Activated CD4-positive, alpha-beta T cell treated with anti-CD3 and anti-CD28 coated beads, Interleukin-2, amount 50 U/mL, for 16 hours (primary cell): ENCODE results near the gene PRKAG2.

Experiments used
- DNase-seq: peaks from one replicate; pipeline ENCODE4 v3.0.0-alpha.2; 2020

Gene PRKAG2

GRCh38 chr7:151686016-151686766 is 190.7 kb downstream of the PRKAG2 start:
- DNase-seq = no peak

GRCh38 chr7:151684408-151685175 is 192.3 kb downstream of the PRKAG2 start:
- DNase-seq = no peak

GRCh38 chr7:151683615-151684407 is 193.1 kb downstream of the PRKAG2 start:
- DNase-seq = no peak

GRCh38 chr7:151682831-151683614 is 193.9 kb downstream of the PRKAG2 start:
- no peak for DNase-seq

GRCh38 chr7:151681726-151682125 is 195.2 kb downstream of the PRKAG2 start:
- no peak for DNase-seq

GRCh38 chr7:151680810-151681209 is 196.1 kb downstream of the PRKAG2 start:
- no peak for DNase-seq

GRCh38 chr7:151679881-151680612 is 196.9 kb downstream of the PRKAG2 start:
- DNase-seq = no peak

- DNase-seq = no peak
These were observed 197.7 kb downstream of the PRKAG2 start for GRCh38 chr7:151679071-151679708.

- no peak for DNase-seq
These were observed 198.7 kb downstream of the PRKAG2 start for GRCh38 chr7:151678227-151678604.

GRCh38 chr7:151677581-151678226 is 199.2 kb downstream of the PRKAG2 start:
- DNase-seq = no peak

- DNase-seq = no peak
These were observed 200.2 kb downstream of the PRKAG2 start for GRCh38 chr7:151676759-151677158.

GRCh38 chr7:151675196-151675920 is 201.6 kb downstream of the PRKAG2 start:
- no peak for DNase-seq

- no peak for DNase-seq
These were observed 202.6 kb downstream of the PRKAG2 start for GRCh38 chr7:151674161-151674920.

GRCh38 chr7:151673216-151673615 is 203.7 kb downstream of the PRKAG2 start:
- DNase-seq = no peak

GRCh38 chr7:151672716-151673115 is 204.2 kb downstream of the PRKAG2 start:
- no peak for DNase-seq

GRCh38 chr7:151671514-151671913 is 205.4 kb downstream of the PRKAG2 start:
- DNase-seq = no peak

GRCh38 chr7:151669762-151670161 is 207.2 kb downstream of the PRKAG2 start:
- no peak for DNase-seq

- no peak for DNase-seq
These were observed 210.0 kb downstream of the PRKAG2 start for GRCh38 chr7:151666886-151667285.

- DNase-seq = no peak
These were observed 211.5 kb downstream of the PRKAG2 start for GRCh38 chr7:151665368-151665767.
